GM18508 (cell line): ENCODE results near the gene C22orf23.
"Not testable (repeated sequence)": the region's sequence is repeated elsewhere in the genome, so short reads cannot be mapped to it uniquely, and the experiment has no call there.

Source experiments
- ATAC-seq: cut with Tn5 transposase; IDR thresholded peaks from one replicate; pipeline ENCODE4 v1.9.1; 2021; ENCODE audit warnings: moderate number of reproducible peaks; ENCODE audit not compliant: insufficient read depth, unreplicated experiment

Gene C22orf23

GRCh38 chr22:37982938-37983859 lies 29.8 kb upstream of the C22orf23 start:
- no peak for ATAC-seq

DNA sequence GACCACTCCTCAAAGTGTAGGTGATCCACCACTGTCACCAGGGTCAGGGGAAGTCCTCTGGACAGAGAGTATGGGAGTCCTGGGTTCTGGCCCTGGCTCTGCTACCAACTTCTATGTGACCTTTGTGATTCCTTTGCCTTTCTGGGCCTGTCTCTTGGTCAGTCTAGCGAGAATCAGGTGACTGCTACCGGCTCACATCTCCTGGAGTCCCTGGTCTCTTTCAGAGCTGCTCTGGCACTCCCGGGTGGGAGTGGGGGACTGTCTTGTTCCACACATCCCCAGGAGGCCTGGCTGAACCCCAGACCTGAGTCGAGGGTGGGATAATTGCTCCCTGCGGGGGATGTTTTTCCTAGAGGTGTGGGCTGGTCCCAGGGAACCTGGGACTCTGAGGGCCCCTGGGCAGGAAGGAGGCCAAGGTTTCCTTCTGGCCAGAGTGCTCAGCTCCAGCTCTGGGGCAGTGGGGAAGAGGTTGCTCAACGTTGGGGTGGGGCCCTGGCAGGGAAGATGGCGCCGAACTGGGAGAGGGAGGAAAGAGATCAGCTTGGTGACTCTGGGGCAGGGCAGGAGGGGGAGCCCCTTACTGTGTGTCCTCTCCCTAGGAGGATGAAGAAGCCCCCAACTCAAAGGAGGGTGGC lies 28.9 kb upstream of the C22orf23 start:
- no peak for ATAC-seq

GRCh38 chr22:37981282-37982011 lies 28.0 kb upstream of the C22orf23 start:
- ATAC-seq = no peak

GRCh38 chr22:37979782-37980181 lies 26.4 kb upstream of the C22orf23 start:
- no peak for ATAC-seq

- ATAC-seq = no peak
These were observed 23.1 kb upstream of the C22orf23 start for GRCh38 chr22:37976547-37976946.

GRCh38 chr22:37976022-37976421 lies 22.6 kb upstream of the C22orf23 start:
- ATAC-seq = not testable (repeated sequence)

GRCh38 chr22:37975153-37975552 lies 21.8 kb upstream of the C22orf23 start:
- no peak for ATAC-seq

- ATAC-seq = no peak
These were observed 20.1 kb upstream of the C22orf23 start for GRCh38 chr22:37973271-37974170.

GRCh38 chr22:37972527-37972926 lies 19.1 kb upstream of the C22orf23 start:
- ATAC-seq = no peak

- no peak for ATAC-seq
These were observed 18.4 kb upstream of the C22orf23 start for GRCh38 chr22:37971475-37972434.

GRCh38 chr22:37970864-37971263 lies 17.5 kb upstream of the C22orf23 start:
- no peak for ATAC-seq

- ATAC-seq = no peak
These were observed 15.3 kb upstream of the C22orf23 start for GRCh38 chr22:37968452-37969251.

- ATAC-seq = no peak
These were observed 14.4 kb upstream of the C22orf23 start for GRCh38 chr22:37967637-37968451.

- no peak for ATAC-seq
These were observed 13.7 kb upstream of the C22orf23 start for GRCh38 chr22:37967147-37967546.

DNA sequence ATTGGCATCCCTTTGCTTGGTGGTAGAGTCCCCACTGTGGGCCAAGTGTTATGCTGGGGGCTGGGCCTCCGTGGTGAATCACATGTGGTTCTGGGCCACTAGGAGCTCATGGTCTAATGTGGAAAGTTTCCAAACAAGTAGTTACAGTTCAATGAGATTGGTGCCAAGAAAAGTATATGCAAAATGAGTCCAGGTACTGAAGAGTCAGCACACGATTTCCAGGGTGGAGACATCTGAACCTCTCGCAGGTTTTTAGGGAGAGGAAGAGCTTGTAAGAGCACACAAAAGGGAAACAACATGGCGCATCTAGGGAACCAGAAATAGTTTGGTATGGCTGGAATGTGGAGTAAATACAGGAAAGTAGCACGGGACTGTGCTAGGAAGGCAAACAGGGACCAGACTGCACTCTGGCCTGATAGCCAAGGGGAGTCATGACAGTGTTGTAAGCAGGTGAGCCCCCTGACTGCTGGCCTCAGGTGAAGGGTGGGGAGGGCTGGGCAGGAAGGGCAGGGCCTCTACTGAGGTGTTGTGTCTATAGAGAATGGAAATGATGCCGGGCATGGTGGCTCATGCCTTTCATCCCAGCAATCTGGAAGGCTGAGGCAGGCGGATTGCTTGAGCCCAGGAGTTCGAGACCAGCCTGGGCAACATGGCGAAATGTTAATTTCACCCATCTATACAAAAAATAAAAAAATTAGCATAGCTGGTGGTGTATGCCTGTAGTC lies 12.7 kb upstream of the C22orf23 start:
- ATAC-seq = no peak

GRCh38 chr22:37961062-37961461 lies 7.7 kb upstream of the C22orf23 start:
- no peak for ATAC-seq
